Endothelial cell of umbilical vein (primary cell): ENCODE data around the gene SPTB. TPM values are rescaled to one million over a fixed set of nuclear protein-coding genes. Genes with fewer than 3 reads are reported as not detected.

Experiments used
- BruUV-seq: library from RNA; stranded (reverse); fragments of 400-500 nt; replicated peaks from 2 replicates; lab custom pipeline; 2021; lab: Mats Ljungman, UMichigan
- CTCF ChIA-PET: fragments of 300-600, 350-600 bp; sonication (Branson Sonifier 250); formaldehyde crosslinking; loops from one replicate; lab custom pipeline; 2021; ENCODE audit warnings: antibody characterized with exemption, inconsistent platforms; lab: Charles Lee
- POLR2A ChIA-PET: fragments of 300-600, 350-600 bp; sonication (Branson Sonifier 250); formaldehyde crosslinking; loops from one replicate; lab custom pipeline; 2021; ENCODE audit warnings: antibody characterized with exemption, inconsistent platforms; lab: Charles Lee
- DNase-seq: peaks from one replicate; pipeline ENCODE4 v3.0.0-alpha.2; 2011; ENCODE audit warnings: low read depth, low spot score
- FAIRE-seq: peaks from 2 replicates; lab custom pipeline; 2011; peaks lifted over from hg19 to GRCh38; lab: Jason Lieb, UNC
- H2AFZ ChIP-seq: 2 replicates; pipeline ENCODE4 v1.6.0; 2012; ENCODE audit warnings: low read depth, low read length, control low read depth, inconsistent platforms
- H3K27ac ChIP-seq: 2 replicates; pipeline ENCODE4 v1.5.1; 2011; ENCODE audit warnings: low read depth, mild to moderate bottlenecking, control low read depth, low read length, moderate library complexity; ENCODE audit not compliant: insufficient read depth
- H3K27me3 ChIP-seq, 2 experiments: 2 replicates each; pipeline versions ENCODE4 v1.6.0 to v1.6.1; 2011; ENCODE audit warnings: low read length in 2 of 2, mixed read lengths in 1 of 2; ENCODE audit not compliant: control insufficient read depth in 2 of 2, insufficient read depth in 2 of 2
- H3K36me3 ChIP-seq, 2 experiments: 2 replicates in 1 of 2; 3 replicates in 1 of 2; pipeline ENCODE4 v1.5.1; 2011; ENCODE audit warnings: low read length in 2 of 2, mild to moderate bottlenecking in 1 of 2, moderate library complexity in 1 of 2; ENCODE audit not compliant: control insufficient read depth in 2 of 2, insufficient read depth in 2 of 2; ENCODE audit errors: extremely low read depth in 1 of 2
- H3K4me1 ChIP-seq: 3 replicates; pipeline ENCODE4 v1.5.1; 2011; ENCODE audit warnings: mild to moderate bottlenecking, low read length; ENCODE audit not compliant: control insufficient read depth, insufficient read depth; ENCODE audit errors: extremely low read depth
- H3K4me2 ChIP-seq: 2 replicates; pipeline ENCODE4 v1.6.1; 2011; ENCODE audit warnings: low read length, control low read depth, mixed read lengths; ENCODE audit not compliant: insufficient read depth
- H3K4me3 ChIP-seq, 3 experiments: fragments of 200-600 bp in 1 of 3; sonication (generic), shearing (Covaris generic) in 1 of 3; replicated peaks in 1 of 3; 2 replicates each; pipeline ENCODE4 v1.5.1; 2011 to 2016; ENCODE audit warnings: control low read depth in 3 of 3, low read length in 3 of 3, mild to moderate bottlenecking in 2 of 3, inconsistent platforms in 1 of 3, low read depth in 1 of 3, moderate library complexity in 1 of 3; ENCODE audit not compliant: insufficient read depth in 1 of 3
- H3K79me2 ChIP-seq: 2 replicates; pipeline ENCODE4 v1.6.0; 2012; ENCODE audit warnings: low read length, inconsistent platforms; ENCODE audit not compliant: control insufficient read depth, insufficient read depth
- H3K9ac ChIP-seq: replicated peaks from 2 replicates; pipeline ENCODE3; 2011; ENCODE audit warnings: low read length, control low read depth; ENCODE audit not compliant: insufficient read depth; ENCODE audit errors: extremely low read depth
- H3K9me1 ChIP-seq: replicated peaks from 3 replicates; pipeline ENCODE4 v1.6.0; 2011; ENCODE audit warnings: mild to moderate bottlenecking, low read length; ENCODE audit not compliant: control insufficient read depth, insufficient read depth; ENCODE audit errors: extremely low read depth
- H3K9me3 ChIP-seq: replicated peaks from 2 replicates; pipeline ENCODE4 v1.5.1; 2012; ENCODE audit warnings: low read length, inconsistent platforms; ENCODE audit not compliant: control insufficient read depth, insufficient read depth
- H4K20me1 ChIP-seq: replicated peaks from 2 replicates; pipeline ENCODE3; 2011; ENCODE audit warnings: mild to moderate bottlenecking, low read length; ENCODE audit not compliant: control insufficient read depth, insufficient read depth; ENCODE audit errors: extremely low read depth
- EZH2 ChIP-seq: IDR thresholded peaks from 2 replicates; pipeline ENCODE4 v1.6.1; 2012; ENCODE audit warnings: borderline replicate concordance, low read depth, mild to moderate bottlenecking, moderate library complexity, low read length, inconsistent platforms; ENCODE audit not compliant: severe bottlenecking
- GATA2 ChIP-seq: IDR thresholded peaks from 2 replicates; pipeline ENCODE4 v1.7.0; 2011; ENCODE audit warnings: low read depth, mild to moderate bottlenecking, moderate library complexity, mixed read lengths, low read length; ENCODE audit not compliant: insufficient read length, insufficient read depth
- MYC ChIP-seq: IDR thresholded peaks from one replicate; pipeline ENCODE4 v1.6.1; 2011; ENCODE audit warnings: mild to moderate bottlenecking, low read depth, low read length
- POLR2AphosphoS5 ChIP-seq: IDR thresholded peaks from 2 replicates; pipeline ENCODE4 v1.6.1; 2012; ENCODE audit warnings: low read depth, mild to moderate bottlenecking, control low read depth, low read length, moderate library complexity; ENCODE audit not compliant: insufficient read depth
- dilution Hi-C: fragments of 300-500 bp; cut with MboI; formaldehyde crosslinking; loops from one replicate; pipeline ENCODE4 v1.15.0; 2019; ENCODE audit warnings: low sequenced_read_pairs; ENCODE audit not compliant: extremely low pct_ligation_motif_present
- intact Hi-C: fragments of 100-400 bp; cut with micrococcal nuclease; formaldehyde crosslinking; loops from one replicate; pipeline ENCODE4 v1.10.0; 2022
- polyA plus RNA-seq, 4 experiments: library from polyadenylated mRNA; depleted of rRNA in 3 of 4; stranded (reverse) in 3 of 4; unstranded in 1 of 4; fragments of >200 nt; gene quantifications; 2 replicates each; pipeline versions ENCODE4 v1.2.1 to v1.2.3, GENCODE V29; 2011 to 2012; ENCODE audit warnings: missing spikeins in 1 of 4
- total RNA-seq: library from RNA; stranded (reverse); gene quantifications from 2 replicates; pipeline ENCODE4 v1.2.3, GENCODE V29; 2021
- TF ChIP-seq, protein P1 (sequence below), 2 donors: IDR thresholded peaks; 1 replicate in 1 of 2; 2 replicates in 1 of 2; pipeline ENCODE4 v1.5.1; 2011; ENCODE audit warnings: low read length in 2 of 2, mild to moderate bottlenecking in 2 of 2, moderate library complexity in 2 of 2, control low read depth in 1 of 2, inconsistent platforms in 1 of 2, low read depth in 1 of 2; ENCODE audit not compliant: insufficient read depth in 1 of 2; ENCODE audit errors: extremely low read depth in 1 of 2

The SPTB gene
- total and polyA plus RNA-seq, 2 donors (not counting 3 experiments of a cell fraction or from before 2014, with no cell fraction given): 0.03 to 0.07 TPM

- intact Hi-C loops: no loop called here
- ChIA-PET CTCF (interaction anchor here (0.8 kb wide), 1 partner anchor 11 kb away, joined by 3 read pairs; no protein-coding TSS in a partner anchor), POLR2A (no interaction called here)
- dilution Hi-C loops: no loop called here
- TF ChIP-seq EZH2: no peak
- no peak for TF ChIP-seq GATA2
- no peak for TF ChIP-seq MYC
- TF ChIP-seq POLR2AphosphoS5: no peak
- TF ChIP-seq, protein P1, sequence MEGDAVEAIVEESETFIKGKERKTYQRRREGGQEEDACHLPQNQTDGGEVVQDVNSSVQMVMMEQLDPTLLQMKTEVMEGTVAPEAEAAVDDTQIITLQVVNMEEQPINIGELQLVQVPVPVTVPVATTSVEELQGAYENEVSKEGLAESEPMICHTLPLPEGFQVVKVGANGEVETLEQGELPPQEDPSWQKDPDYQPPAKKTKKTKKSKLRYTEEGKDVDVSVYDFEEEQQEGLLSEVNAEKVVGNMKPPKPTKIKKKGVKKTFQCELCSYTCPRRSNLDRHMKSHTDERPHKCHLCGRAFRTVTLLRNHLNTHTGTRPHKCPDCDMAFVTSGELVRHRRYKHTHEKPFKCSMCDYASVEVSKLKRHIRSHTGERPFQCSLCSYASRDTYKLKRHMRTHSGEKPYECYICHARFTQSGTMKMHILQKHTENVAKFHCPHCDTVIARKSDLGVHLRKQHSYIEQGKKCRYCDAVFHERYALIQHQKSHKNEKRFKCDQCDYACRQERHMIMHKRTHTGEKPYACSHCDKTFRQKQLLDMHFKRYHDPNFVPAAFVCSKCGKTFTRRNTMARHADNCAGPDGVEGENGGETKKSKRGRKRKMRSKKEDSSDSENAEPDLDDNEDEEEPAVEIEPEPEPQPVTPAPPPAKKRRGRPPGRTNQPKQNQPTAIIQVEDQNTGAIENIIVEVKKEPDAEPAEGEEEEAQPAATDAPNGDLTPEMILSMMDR (IDR thresholded peaks at IDR 0.05; ENCODE audit: extremely low read depth in 1 of 2, insufficient read depth in 1 of 2, low read depth in 1 of 2, low read length in 2 of 2): no peak
- Histone ChIP-seq H3K9me3 (no peaks in the 10 kb centered on the region), H3K9ac (no peak overlapping the region), H3K9me1 (no peaks in the 10 kb centered on the region), H3K4me2 (no peak overlapping the region), H3K36me3 (no peaks in the 10 kb centered on the region), H3K27ac (no peak overlapping the region), H4K20me1 (no peaks in the 10 kb centered on the region), H3K4me3 (no peak overlapping the region), H3K4me1 (no peaks in the 10 kb centered on the region), H3K27me3 (peaks cover 16 to 20% of the 10 kb centered on the region in 2 experiments), H2AFZ (no peak overlapping the region), H3K79me2 (no peaks in the 10 kb centered on the region)
- FAIRE-seq: no peak
- no peak for DNase-seq
- no TSS peak for BruUV-seq
These were observed 23.8 kb downstream of the SPTB start for GRCh38 chr14:64855721-64856528.
